HepG2 (cell line): ENCODE data around the gene BTD. TPM values are rescaled to one million over a fixed set of nuclear protein-coding genes. Genes with fewer than 3 reads are reported as not detected.

Source experiments
- ATAC-seq: fragments of 200-7000 bp; cut with Tn5 transposase; 3 replicates; pipeline ENCODE4 v1.9.1; 2020; ENCODE audit warnings: mild to moderate bottlenecking, moderate library complexity
- BruUV-seq: library from RNA; stranded (reverse); fragments of 400-500 nt; replicated peaks from 2 replicates; lab custom pipeline; 2021; lab: Mats Ljungman, UMichigan
- CTCF ChIA-PET: fragments of 300-600 bp; formaldehyde crosslinking; extraction: SDS; loops from one replicate; lab custom pipeline; 2021; ENCODE audit warnings: low total read pairs, inconsistent platforms, low intra/inter-chr PET ratio; lab: Yijun Ruan, JAX
- POLR2A ChIA-PET: fragments of 350-600 bp; sonication (Branson Sonifier 250); formaldehyde crosslinking; loops from one replicate; lab custom pipeline; 2020; ENCODE audit warnings: antibody characterized with exemption, inconsistent platforms; lab: Yijun Ruan, JAX
- DNase-seq: peaks from one replicate; pipeline ENCODE4 v3.0.0-alpha.2; 2015; ENCODE audit warnings: low spot score
- FAIRE-seq: peaks from 3 replicates; lab custom pipeline; 2011; peaks lifted over from hg19 to GRCh38; lab: Jason Lieb, UNC
- H2AFZ ChIP-seq: one replicate; pipeline ENCODE4 v1.6.1; 2011; ENCODE audit warnings: low read length, inconsistent platforms
- H3K27ac ChIP-seq: fragments of 300-600 bp; 3 replicates; pipeline ENCODE4 v1.8.0; 2011; ENCODE audit warnings: mixed run types, mild to moderate bottlenecking, mixed read lengths, low read length, inconsistent platforms; ENCODE audit not compliant: insufficient read depth; ENCODE audit errors: extremely low read length
- H3K27me3 ChIP-seq, 2 experiments: fragments of 200-600 bp in 1 of 2; 2 replicates in 1 of 2; 3 replicates in 1 of 2; pipeline versions ENCODE4 v1.6.0 to v1.8.0; 2011; ENCODE audit warnings: low read length in 2 of 2, mild to moderate bottlenecking in 2 of 2, moderate library complexity in 2 of 2, inconsistent platforms in 1 of 2; ENCODE audit not compliant: insufficient read depth in 2 of 2, control insufficient read depth in 1 of 2
- H3K36me3 ChIP-seq, 2 experiments: fragments of 200-600 bp in 1 of 2; replicated peaks in 1 of 2; 2 replicates in 1 of 2; 3 replicates in 1 of 2; pipeline versions ENCODE4 v1.5.1 to v1.8.0; 2011; ENCODE audit warnings: low read length in 2 of 2, inconsistent platforms in 1 of 2; ENCODE audit not compliant: insufficient read depth in 2 of 2, control insufficient read depth in 1 of 2
- H3K4me1 ChIP-seq: 2 replicates; pipeline ENCODE4 v1.5.1; 2012; ENCODE audit warnings: low read length, inconsistent platforms; ENCODE audit not compliant: insufficient read depth
- H3K4me2 ChIP-seq: 2 replicates; pipeline ENCODE4 v1.6.0; 2011; ENCODE audit warnings: low read depth, low read length, inconsistent platforms
- H3K4me3 ChIP-seq, 3 experiments: fragments of 200-600 bp in 1 of 3; sonication (generic), shearing (Covaris generic) in 1 of 3; replicated peaks in 1 of 3; 2 replicates each; pipeline ENCODE4 v1.5.1; 2011 to 2016; ENCODE audit warnings: low read length in 3 of 3, inconsistent platforms in 2 of 3, low read depth in 2 of 3, mild to moderate bottlenecking in 2 of 3, control low read depth in 1 of 3, mixed read lengths in 1 of 3; ENCODE audit not compliant: insufficient read depth in 1 of 3
- H3K79me2 ChIP-seq: one replicate; pipeline ENCODE4 v1.6.1; 2011; ENCODE audit warnings: low read length, inconsistent platforms; ENCODE audit not compliant: insufficient read depth
- H3K9ac ChIP-seq: 2 replicates; pipeline ENCODE4 v1.6.0; 2011; ENCODE audit warnings: mild to moderate bottlenecking, low read depth, low read length, inconsistent platforms; ENCODE audit not compliant: insufficient read depth
- H3K9me3 ChIP-seq: 2 replicates; pipeline ENCODE4 v1.5.1; 2012; ENCODE audit warnings: mild to moderate bottlenecking, low read length
- H4K20me1 ChIP-seq: 2 replicates; pipeline ENCODE4 v1.6.0; 2011; ENCODE audit warnings: inconsistent platforms, mild to moderate bottlenecking, low read length, moderate library complexity; ENCODE audit not compliant: insufficient read depth
- NFATC3 ChIP-seq: sonication (generic); formaldehyde crosslinking; IDR thresholded peaks from 2 replicates; pipeline ENCODE4 v1.5.1; 2020; ENCODE audit warnings: mild to moderate bottlenecking, missing genetic modification reagents
- NFKB2 ChIP-seq: sonication (generic); formaldehyde crosslinking; IDR thresholded peaks from 2 replicates; pipeline ENCODE4 v1.4.0; 2020; ENCODE audit warnings: missing genetic modification reagents, borderline replicate concordance
- SATB2 ChIP-seq: sonication (generic); formaldehyde crosslinking; IDR thresholded peaks from 2 replicates; pipeline ENCODE4 v1.5.0; 2020; ENCODE audit warnings: missing genetic modification reagents
- ZBTB42 ChIP-seq: sonication (generic); formaldehyde crosslinking; IDR thresholded peaks from 2 replicates; pipeline ENCODE4 v1.5.0; 2020; ENCODE audit warnings: mild to moderate bottlenecking, missing genetic modification reagents
- ZSCAN31 ChIP-seq: sonication (generic); formaldehyde crosslinking; IDR thresholded peaks from 2 replicates; pipeline ENCODE4 v1.5.0; 2020; ENCODE audit warnings: low read depth, mild to moderate bottlenecking, missing genetic modification reagents
- WGBS: methylation state at CpG from one replicate; pipeline ENCODE4 v1.1.6; 2017; ENCODE audit warnings: low lambda C conversion rate; 5-methylcytosine and 5-hydroxymethylcytosine counted together
- in situ Hi-C: cut with HindIII; loops from 2 replicates; pipeline ENCODE4 v1.10.0; 2017; ENCODE audit warnings: low pct_unique_long_range_greater_than_20kb; ENCODE audit not compliant: extremely low pct_ligation_motif_present
- intact Hi-C: fragments of 100-400 bp; cut with micrococcal nuclease; formaldehyde crosslinking; loops from one replicate; pipeline ENCODE4 v1.10.0; 2022; ENCODE audit not compliant: unreplicated experiment
- polyA plus RNA-seq, 8 experiments: library from polyadenylated mRNA; depleted of rRNA in 3 of 8; stranded (reverse) in 7 of 8; unstranded in 1 of 8; fragments of >200 nt; fragmentation: Illumina TruSeq in 4 of 8; extraction: Trizol in 4 of 8; gene quantifications; 2 replicates each; pipeline versions ENCODE4 v1.2.1 to v1.2.3, GENCODE V29; 2011 to 2016; ENCODE audit warnings: low read depth in 4 of 8, missing spikeins in 1 of 8, mixed read lengths in 1 of 8; ENCODE audit not compliant: insufficient read depth in 1 of 8
- total RNA-seq, 5 experiments: library from RNA; depleted of rRNA; stranded (reverse); fragments of >200 nt; fragmentation: Illumina TruSeq; extraction: Trizol; gene quantifications; 2 replicates each; pipeline ENCODE4 v1.2.3, GENCODE V29; 2016; ENCODE audit warnings: low read depth in 1 of 5
- TF ChIP-seq, protein P1 (sequence below): sonication (generic); formaldehyde crosslinking; conservative IDR thresholded peaks from 2 replicates; pipeline ENCODE4 v1.8.0; 2022; ENCODE audit warnings: missing genetic modification reagents
- TF ChIP-seq, protein P2 (sequence below): IDR thresholded peaks from 2 replicates; pipeline ENCODE4 v1.6.1; 2016; ENCODE audit warnings: low read depth, borderline replicate concordance
- TF ChIP-seq, protein P3 (sequence below): sonication (generic); formaldehyde crosslinking; IDR thresholded peaks from 2 replicates; pipeline ENCODE4 v1.5.0; 2020; ENCODE audit warnings: missing genetic modification reagents
- TF ChIP-seq, protein P4 (sequence below): sonication (generic); formaldehyde crosslinking; IDR thresholded peaks from 2 replicates; pipeline ENCODE4 v1.4.0; 2020; ENCODE audit warnings: mild to moderate bottlenecking, low read depth, missing genetic modification reagents
- TF ChIP-seq, protein P5 (sequence below): IDR thresholded peaks from 2 replicates; pipeline ENCODE4 v1.6.1; 2018; ENCODE audit warnings: missing genetic modification reagents
- TF ChIP-seq, protein P6 (sequence below): sonication (generic); formaldehyde crosslinking; IDR thresholded peaks from 2 replicates; pipeline ENCODE4 v1.5.1; 2020; ENCODE audit warnings: missing genetic modification reagents, mild to moderate bottlenecking, borderline replicate concordance
- TF ChIP-seq, protein P7 (sequence below): fragments of 450-650 bp; IDR thresholded peaks from 2 replicates; pipeline ENCODE4 v1.6.1; 2017; ENCODE audit warnings: mild to moderate bottlenecking

BTD gene
- total and polyA plus RNA-seq, 2 of the 13 experiments (the other 11 are each of a cell fraction or from before 2014, with no cell fraction given) = 15.7 to 35.5 TPM

DNA sequence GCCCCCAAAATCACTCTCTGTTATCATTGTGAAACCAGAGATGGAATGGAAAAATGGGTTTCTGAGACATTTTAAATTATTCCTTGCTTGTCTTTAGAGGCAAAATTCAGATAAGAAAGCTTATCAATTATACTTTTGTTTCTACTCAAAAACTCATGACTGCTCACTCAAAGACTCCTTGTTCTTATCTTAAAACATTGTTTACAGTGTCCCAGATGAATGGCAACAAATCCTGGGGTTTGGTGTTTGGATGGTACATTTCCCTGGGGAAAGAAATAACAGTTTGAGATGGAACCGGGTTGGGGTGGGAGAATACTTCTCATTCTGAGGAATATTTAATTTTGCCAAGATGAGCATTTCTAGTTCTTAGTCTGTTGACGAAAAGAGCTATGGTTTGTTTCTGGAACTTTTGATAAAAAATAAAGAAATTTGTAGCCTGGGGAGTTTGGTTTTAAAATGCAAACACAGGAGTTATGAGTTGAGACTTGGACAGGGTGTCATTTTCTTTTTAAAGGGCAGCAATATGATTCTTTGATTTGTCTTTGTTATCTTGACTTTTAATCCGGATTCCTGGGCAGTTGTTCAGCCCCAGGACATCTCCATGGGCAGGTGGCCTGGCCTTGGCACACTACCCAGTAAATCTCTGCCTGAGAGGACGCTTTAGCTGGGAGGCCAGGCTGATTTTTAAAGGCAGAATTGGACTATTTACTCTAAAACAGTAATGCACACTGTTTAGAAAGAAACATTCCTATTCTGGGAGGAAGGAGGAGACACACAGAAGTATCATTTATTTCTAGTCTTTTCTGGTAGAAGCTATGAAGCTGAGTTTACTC is 32.4 kb downstream of the BTD start:
- Histone ChIP-seq H3K79me2 (no peaks in the 10 kb centered on the region), H3K27me3 (no peaks in the 10 kb centered on the region), H2AFZ (no peak overlapping the region), H3K27ac (no peak overlapping the region), H3K4me2 (no peak overlapping the region), H3K9me3 (no peaks in the 10 kb centered on the region), H3K9ac (no peak overlapping the region), H3K4me3 (no peak overlapping the region), H3K36me3 (no peaks in the 10 kb centered on the region), H3K4me1 (peaks cover 12% of the 10 kb centered on the region), H4K20me1 (no peaks in the 10 kb centered on the region)
- WGBS = 83% methylated on average over 4 of the region's 4 CpGs
- BruUV-seq = no TSS peak
- FAIRE-seq (no peak), DNase-seq (no peak), ATAC-seq (no peak)
- in situ Hi-C loops = loop anchor here (25.0 kb wide), 1 partner anchor 603 kb away; no protein-coding TSS in a partner anchor
- ChIA-PET POLR2A (no interaction called here), CTCF (no interaction called here)
- intact Hi-C loops = loop anchor here (5.0 kb wide), 1 partner anchor 543 kb away; no protein-coding TSS in a partner anchor
- TF ChIP-seq ZBTB42 (CRISPR knock-in tag) (no peak), SATB2 (CRISPR knock-in tag) (no peak), NFATC3 (no peak), NFKB2 (no peak), ZSCAN31 (no peak)
- TF ChIP-seq, protein P1, sequence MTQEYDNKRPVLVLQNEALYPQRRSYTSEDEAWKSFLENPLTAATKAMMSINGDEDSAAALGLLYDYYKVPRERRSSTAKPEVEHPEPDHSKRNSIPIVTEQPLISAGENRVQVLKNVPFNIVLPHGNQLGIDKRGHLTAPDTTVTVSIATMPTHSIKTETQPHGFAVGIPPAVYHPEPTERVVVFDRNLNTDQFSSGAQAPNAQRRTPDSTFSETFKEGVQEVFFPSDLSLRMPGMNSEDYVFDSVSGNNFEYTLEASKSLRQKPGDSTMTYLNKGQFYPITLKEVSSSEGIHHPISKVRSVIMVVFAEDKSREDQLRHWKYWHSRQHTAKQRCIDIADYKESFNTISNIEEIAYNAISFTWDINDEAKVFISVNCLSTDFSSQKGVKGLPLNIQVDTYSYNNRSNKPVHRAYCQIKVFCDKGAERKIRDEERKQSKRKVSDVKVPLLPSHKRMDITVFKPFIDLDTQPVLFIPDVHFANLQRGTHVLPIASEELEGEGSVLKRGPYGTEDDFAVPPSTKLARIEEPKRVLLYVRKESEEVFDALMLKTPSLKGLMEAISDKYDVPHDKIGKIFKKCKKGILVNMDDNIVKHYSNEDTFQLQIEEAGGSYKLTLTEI = no peak
- TF ChIP-seq, protein P2, sequence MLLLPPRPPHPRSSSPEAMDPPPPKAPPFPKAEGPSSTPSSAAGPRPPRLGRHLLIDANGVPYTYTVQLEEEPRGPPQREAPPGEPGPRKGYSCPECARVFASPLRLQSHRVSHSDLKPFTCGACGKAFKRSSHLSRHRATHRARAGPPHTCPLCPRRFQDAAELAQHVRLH (CRISPR knock-in tag) = no peak
- TF ChIP-seq, protein P3, sequence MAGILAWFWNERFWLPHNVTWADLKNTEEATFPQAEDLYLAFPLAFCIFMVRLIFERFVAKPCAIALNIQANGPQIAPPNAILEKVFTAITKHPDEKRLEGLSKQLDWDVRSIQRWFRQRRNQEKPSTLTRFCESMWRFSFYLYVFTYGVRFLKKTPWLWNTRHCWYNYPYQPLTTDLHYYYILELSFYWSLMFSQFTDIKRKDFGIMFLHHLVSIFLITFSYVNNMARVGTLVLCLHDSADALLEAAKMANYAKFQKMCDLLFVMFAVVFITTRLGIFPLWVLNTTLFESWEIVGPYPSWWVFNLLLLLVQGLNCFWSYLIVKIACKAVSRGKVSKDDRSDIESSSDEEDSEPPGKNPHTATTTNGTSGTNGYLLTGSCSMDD (CRISPR knock-in tag) = no peak
- TF ChIP-seq, protein P4, sequence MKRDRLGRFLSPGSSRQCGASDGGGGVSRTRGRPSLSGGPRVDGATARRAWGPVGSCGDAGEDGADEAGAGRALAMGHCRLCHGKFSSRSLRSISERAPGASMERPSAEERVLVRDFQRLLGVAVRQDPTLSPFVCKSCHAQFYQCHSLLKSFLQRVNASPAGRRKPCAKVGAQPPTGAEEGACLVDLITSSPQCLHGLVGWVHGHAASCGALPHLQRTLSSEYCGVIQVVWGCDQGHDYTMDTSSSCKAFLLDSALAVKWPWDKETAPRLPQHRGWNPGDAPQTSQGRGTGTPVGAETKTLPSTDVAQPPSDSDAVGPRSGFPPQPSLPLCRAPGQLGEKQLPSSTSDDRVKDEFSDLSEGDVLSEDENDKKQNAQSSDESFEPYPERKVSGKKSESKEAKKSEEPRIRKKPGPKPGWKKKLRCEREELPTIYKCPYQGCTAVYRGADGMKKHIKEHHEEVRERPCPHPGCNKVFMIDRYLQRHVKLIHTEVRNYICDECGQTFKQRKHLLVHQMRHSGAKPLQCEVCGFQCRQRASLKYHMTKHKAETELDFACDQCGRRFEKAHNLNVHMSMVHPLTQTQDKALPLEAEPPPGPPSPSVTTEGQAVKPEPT (CRISPR knock-in tag) = no peak
- TF ChIP-seq, protein P5, sequence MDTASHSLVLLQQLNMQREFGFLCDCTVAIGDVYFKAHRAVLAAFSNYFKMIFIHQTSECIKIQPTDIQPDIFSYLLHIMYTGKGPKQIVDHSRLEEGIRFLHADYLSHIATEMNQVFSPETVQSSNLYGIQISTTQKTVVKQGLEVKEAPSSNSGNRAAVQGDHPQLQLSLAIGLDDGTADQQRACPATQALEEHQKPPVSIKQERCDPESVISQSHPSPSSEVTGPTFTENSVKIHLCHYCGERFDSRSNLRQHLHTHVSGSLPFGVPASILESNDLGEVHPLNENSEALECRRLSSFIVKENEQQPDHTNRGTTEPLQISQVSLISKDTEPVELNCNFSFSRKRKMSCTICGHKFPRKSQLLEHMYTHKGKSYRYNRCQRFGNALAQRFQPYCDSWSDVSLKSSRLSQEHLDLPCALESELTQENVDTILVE (CRISPR knock-in tag) = no peak
- TF ChIP-seq, protein P6, sequence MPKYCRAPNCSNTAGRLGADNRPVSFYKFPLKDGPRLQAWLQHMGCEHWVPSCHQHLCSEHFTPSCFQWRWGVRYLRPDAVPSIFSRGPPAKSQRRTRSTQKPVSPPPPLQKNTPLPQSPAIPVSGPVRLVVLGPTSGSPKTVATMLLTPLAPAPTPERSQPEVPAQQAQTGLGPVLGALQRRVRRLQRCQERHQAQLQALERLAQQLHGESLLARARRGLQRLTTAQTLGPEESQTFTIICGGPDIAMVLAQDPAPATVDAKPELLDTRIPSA (CRISPR knock-in tag) = no peak
- TF ChIP-seq, protein P7, sequence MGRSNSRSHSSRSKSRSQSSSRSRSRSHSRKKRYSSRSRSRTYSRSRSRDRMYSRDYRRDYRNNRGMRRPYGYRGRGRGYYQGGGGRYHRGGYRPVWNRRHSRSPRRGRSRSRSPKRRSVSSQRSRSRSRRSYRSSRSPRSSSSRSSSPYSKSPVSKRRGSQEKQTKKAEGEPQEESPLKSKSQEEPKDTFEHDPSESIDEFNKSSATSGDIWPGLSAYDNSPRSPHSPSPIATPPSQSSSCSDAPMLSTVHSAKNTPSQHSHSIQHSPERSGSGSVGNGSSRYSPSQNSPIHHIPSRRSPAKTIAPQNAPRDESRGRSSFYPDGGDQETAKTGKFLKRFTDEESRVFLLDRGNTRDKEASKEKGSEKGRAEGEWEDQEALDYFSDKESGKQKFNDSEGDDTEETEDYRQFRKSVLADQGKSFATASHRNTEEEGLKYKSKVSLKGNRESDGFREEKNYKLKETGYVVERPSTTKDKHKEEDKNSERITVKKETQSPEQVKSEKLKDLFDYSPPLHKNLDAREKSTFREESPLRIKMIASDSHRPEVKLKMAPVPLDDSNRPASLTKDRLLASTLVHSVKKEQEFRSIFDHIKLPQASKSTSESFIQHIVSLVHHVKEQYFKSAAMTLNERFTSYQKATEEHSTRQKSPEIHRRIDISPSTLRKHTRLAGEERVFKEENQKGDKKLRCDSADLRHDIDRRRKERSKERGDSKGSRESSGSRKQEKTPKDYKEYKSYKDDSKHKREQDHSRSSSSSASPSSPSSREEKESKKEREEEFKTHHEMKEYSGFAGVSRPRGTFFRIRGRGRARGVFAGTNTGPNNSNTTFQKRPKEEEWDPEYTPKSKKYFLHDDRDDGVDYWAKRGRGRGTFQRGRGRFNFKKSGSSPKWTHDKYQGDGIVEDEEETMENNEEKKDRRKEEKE = no peak
